Stimulated activated CD8-positive, alpha-beta memory T cell treated with anti-CD3 and anti-CD28 coated beads, Interleukin-12 subunit alpha, Interleukin-12 subunit beta, amount 100 ng/mL, for 4 hours (primary cell): ENCODE measurements around the gene SLC19A1.

Source experiments
- DNase-seq: peaks from one replicate; pipeline ENCODE4 v3.0.0-alpha.2; 2020; ENCODE audit warnings: low read depth

Gene SLC19A1

DNA sequence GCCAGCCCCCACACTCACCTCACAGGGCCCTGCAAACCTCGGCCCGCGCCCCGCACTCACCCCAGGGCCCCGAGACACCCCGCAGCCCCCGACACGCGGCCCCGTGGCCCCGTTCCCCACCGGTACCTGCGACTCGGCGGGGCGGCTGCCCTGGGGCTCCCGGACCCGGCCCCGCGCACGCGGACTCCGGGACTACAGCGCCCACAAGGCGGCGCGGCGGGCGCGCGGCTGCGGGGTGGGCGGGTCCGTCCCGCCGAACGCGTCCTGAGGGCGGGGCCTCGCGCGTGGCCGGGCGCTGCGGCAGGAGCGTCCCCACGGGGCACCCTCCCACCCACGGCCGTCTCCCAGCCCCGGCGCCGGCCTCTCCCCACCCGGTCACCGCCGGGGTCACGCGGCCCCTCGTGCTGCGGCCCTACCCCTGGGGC is at the start of gene SLC19A1:
TSS of gene SLC19A1 (minus strand) at position 199 of the 425 bp plus-strand sequence. CDS start 4,481 bp downstream, outside the sequence.
- peak; percentile 68 for DNase-seq

DNA sequence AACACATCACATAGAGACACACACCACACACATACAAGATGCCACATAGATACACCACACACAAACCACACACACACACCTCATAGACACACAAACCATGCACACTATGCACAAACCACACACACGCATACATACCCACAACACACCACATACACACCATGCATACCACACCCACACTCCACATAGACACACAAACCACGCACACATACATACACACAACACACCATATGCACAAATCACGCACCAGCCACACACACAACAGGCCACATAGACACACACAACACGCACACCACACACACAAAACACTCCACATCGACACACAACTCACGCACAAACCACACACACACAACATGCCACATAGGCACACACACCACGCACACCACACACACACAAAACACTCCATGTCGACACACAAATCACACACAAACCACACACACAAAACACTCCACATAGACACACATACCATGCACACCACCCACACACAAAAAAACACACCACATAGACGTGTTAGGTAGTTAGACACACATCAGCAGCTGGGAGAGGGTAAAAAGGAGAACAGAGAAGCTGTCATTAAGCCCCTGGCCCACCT is 49.5 kb upstream of the SLC19A1 start:
- no peak for DNase-seq

DNA sequence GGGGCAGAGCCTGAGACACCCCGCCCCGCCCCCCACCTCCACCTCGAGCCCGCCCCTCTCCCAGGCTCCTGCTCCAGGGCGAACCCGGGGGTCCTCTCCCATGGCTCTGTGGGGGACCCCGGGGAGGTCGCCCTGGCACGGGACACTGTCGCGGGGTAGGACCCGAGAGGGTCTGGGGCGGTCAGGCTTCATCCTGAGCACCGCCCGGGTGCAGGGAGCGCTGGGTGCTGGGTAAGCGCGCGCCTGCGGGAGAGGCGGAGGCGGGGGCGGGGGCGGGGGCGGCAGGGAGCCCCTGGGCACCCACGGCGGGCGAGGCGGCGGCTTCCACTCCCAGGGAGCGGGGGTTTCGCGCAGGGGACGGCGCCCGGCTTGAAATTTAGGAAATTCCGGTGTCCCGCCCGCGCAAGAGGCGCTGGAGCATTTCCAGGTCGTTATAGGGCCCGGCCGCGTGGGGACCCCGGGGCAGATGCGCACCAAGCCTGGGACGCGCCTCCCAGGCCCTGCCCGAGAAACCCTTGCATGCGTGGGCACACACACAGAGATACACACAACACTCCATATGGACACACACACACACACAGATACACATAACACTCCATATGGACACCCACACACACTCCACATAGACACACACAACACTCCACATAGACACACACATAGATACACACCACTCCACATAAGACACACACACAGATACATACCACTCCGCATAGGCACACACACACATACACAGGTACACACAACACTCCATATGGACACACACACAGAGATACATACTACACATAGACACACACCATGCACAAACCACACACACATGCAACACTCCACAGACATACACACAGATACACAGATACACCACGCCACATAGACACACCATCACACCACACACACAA is 48.7 kb upstream of the SLC19A1 start:
- peak; percentile 46 for DNase-seq

DNA sequence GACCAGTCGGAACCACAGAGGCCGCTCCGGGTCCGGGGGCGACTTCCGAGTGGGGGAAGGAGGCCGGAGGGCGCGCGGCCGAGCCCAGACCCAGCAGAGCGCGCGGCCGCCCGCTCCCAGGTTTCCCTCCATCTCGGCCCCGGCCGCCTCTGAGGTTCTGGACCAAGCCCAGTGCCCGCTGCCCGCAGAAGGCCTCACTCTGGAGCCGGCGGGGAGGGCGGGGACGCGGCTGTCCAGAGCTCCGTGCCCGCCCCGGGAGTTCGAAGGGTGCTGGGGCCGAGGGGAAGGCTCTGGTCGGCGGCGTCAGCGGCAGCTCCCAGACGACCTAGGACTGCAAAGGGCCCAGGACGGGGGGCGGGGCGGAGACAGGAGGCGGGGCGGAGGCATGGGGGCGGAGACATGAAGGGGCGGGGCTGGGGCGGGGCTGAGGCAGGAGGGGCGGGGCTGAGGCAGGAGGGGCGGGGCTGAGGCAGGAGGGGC is 48.0 kb upstream of the SLC19A1 start:
- DNase-seq, result no peak

DNA sequence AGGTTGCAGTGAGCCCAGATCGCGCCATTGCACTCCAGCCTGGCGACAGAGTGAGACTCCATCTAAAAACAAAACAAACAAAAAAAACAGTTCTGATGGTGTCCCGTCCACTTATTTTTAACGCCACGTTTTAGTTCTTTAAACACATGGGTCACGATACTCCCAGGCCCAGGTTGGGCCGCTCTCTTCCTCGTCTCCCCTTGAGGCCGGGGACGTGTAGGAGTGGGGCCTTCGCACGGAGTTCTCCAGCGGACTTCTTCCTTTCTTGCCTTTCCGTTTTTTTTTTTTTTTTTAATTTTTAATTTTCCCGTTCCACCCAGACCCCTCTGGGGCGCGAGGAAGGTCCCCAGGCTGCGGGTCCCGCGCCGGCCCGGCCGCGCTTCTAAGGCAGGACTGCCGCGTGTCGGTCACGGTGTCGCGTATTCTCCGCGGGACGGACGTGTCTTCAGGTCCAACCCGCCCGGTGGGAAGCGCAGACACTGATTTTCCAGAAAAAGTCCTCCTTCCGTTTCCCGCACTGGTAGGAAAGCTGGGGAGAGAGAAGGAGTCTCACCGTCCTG is 47.5 kb upstream of the SLC19A1 start:
- no peak for DNase-seq

DNA sequence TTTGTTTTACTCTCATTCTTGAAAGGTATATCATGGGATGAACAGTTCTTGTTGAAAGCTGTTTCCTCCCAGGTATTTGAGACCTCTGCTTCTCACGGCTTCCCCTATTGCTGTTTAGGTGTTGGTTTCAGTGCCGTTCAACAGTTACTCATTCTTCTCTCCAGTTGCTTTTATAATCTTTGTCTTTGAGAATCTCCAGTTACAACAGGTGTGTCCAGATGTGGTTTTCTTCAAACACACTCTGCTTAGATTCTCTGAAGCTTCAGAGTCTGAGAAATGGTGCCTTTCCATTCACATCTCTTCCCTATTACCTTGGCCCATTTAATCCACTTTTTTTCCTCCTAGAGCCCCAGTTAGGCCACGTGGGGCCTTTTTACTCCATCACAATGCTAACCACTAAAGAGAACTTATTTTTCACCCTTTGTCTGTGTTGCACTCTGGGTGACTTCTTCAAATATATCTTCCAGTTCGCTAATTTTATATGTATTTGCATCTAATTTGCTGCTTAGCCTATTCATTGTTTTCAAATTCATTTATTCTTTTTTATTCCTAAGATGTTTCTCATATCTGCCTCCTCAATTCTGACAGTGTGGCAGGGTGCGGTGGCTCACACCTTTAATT is 46.7 kb upstream of the SLC19A1 start:
- no peak for DNase-seq

DNA sequence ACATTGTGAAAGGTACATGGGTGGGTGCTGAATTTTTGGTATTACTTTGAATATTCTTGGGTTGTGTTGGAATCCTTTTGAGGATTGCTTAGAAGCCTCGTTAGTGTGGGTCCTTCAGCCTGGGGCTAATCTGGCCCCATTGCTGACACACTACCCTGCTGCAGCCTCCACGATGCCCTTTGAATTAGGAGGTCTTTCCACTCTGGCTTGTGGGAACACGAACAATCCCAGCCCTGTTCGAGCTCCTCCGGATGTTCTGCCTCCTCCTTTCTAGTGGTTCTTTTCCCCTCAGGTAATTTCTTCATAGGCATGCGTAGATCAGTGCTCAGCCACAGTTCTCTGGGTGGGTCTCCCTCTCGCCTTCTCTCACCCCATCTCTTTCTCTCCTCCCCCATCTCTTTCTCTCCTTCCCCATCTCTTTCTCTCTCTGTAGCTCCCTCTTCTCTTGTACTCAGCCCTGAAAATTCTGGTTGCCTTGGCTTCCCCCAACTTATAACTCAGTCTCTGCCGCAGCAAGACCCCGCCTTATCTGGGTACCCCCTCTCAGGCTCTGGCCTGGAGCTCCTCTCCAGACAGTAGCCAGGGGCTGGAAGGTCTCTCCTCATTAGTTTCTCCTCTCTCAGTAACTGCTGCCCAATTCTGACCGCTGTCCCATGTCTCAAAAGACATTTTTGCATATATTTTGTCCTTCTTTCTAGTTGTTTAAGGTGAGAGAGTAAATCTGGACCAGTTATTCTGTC is 46.0 kb upstream of the SLC19A1 start:
- DNase-seq, result no peak

DNA sequence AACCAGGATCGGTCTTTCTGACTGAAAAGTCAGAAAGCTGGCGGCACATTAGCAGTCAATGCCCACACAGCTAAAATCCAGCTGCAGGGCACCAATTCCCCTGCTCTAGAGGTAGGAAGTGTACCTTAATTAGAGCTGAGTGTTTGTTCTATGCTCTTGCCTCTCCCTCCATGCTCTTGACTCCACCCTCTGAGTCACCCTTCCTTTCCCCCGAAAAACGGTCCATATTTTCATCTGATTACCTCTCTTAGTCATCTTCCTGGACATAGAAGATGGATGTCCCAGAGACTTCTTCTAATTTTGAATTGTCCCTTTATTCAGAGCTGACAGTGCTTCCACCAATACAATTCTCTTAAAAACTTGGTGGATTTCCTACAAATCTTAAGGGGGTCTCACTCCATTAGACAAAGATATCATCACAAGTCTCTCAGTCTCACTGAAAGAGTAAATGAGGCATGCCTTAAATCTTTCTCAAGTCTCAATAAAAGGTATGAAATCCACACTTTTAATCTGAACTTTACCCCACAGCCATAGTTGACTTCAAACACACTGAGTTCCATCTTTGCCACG is 44.1 kb upstream of the SLC19A1 start:
- DNase-seq, result no peak

DNA sequence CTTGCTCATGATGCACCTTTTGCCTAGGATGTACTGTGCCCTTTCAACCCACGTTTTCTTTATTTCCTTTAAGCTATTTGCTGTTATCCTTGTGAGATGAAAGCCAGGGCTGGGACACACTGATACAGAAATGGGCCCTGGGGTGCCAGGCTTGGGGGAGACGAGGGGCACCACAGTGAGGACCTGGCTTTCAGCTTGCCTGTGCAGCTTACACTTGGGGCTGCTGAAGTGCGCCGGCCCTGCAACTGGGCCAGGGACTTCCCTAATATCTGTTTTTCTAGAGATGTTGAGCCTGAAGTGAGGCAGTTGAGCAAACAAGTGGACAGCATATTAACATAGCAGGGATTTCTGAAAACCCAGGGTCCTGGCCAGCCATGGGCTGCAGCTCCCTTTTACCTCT is 42.5 kb upstream of the SLC19A1 start:
- no peak for DNase-seq

DNA sequence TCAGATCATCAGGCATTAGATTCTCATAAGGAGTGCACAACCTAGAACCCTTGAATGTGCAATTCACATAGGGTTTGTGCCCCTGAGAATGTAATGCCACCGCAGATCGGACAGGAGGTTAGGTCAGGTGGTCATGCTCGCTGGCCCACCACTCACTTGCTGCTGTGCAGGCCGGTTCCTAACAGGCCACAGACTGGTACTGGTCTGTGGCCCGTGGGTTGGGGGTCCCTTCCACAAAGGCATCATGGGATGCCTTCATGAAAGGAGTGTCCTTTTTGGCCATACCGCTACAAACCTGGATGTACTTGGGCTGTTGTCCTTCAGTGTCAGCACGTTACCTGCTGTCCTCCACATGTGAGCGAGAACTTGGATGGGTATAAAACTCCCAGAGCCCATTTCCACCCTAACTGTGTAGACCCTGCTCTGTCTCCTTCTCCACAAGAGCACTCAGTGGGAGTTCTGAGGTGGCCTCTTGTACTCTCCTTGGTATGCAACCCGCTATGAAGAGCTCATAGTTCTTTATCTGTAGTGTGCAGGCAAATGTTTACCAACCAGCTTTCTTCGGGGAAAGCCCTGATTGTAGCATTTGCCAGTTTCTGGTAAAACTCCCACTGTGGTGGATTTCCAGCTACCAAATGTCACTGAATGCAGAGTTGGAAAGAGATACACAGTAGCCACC is 41.7 kb upstream of the SLC19A1 start:
- no peak for DNase-seq

DNA sequence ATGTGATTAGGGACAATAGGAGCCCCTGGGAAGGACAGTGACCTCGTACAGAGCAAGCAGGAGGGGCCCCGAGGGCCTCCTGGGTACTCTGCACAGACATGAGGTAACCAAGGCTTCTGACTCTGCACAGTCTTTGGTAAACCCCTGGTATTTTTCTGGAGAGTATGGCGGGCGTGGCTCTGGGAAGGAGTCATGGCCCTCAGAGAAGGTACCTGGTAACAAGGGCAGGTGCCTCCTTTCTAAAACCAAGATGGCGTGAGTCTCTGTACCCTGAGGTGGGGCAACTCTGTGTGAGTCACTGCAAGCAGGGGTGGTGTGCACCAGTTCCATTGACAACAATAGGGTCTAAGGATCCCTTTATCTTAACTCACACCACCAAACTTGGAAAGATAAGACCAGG is 39.9 kb upstream of the SLC19A1 start:
- no peak for DNase-seq

DNA sequence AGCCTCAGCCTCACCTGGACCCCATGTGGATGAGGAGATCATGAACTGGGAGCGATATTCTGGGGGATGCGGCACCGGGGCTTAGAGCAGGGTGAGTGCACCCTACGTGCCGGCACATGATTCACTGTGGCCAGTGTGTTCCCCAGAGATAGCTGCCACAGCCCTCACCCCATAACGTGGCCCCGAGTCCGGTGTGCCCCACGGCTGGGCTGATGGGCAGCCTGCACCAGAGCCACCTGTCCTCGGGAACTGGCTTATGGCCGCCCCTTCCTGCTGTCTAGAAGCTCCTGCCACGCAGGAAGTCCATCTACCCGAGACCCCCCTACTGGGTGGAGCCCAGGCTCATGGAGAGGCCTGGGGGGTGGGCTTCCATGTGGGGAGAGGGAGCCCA is 39.1 kb upstream of the SLC19A1 start:
- DNase-seq, result no peak

DNA sequence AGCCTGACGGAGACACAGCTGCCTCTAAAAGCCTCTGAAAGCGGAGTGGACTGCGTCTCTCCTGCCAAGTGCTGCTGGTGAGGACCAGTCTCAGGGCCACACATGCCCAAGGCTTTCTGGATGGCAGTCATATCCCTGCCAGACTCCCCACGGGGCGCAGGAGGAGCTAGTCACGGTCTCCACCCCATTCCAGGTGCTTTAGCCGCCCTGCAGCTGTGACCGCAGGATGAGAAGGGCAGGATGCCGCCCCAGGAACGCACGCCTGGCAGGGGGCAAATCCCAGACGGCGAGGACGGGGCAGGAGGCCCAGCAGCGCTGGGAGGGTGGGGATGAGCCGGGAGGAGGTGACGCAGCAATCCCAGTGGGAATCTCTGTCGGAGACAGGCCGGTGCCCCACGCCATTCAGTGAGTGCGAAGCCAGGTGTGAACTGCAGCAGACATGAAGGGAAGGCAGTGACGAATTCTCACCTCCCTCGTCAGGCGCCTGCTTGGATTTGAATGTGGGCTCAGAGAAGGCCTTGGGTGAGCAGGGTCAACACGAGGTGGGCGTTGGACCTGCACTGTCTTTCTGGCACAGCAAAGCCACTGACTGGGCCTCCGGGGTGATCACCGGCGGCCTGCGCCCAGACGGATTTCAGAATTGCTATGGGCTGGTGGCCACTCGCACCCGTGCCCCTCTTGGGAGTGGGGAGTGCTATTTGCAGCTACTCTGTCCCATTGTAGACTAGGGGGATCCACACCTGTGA is 38.5 kb upstream of the SLC19A1 start:
- no peak for DNase-seq

DNA sequence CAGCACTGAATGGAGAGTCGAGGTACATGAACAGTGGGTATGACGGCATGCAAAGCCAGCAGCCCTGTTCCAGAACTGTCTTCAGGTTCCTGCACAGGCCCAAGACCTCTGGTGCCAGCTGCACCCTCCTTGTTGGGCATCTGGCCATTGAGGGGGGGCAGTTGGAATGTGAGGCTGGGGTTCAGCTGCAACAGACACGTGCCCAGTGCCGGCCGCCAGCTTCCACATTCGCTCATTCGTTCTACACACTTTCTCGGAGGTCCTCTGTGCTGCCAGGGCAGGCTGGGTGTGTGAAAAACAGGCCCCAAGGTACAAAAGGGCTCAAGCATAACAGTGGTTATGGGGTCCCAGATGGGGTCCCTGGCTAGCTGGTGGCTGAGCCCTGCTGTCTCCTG is 37.9 kb upstream of the SLC19A1 start:
- no peak for DNase-seq

DNA sequence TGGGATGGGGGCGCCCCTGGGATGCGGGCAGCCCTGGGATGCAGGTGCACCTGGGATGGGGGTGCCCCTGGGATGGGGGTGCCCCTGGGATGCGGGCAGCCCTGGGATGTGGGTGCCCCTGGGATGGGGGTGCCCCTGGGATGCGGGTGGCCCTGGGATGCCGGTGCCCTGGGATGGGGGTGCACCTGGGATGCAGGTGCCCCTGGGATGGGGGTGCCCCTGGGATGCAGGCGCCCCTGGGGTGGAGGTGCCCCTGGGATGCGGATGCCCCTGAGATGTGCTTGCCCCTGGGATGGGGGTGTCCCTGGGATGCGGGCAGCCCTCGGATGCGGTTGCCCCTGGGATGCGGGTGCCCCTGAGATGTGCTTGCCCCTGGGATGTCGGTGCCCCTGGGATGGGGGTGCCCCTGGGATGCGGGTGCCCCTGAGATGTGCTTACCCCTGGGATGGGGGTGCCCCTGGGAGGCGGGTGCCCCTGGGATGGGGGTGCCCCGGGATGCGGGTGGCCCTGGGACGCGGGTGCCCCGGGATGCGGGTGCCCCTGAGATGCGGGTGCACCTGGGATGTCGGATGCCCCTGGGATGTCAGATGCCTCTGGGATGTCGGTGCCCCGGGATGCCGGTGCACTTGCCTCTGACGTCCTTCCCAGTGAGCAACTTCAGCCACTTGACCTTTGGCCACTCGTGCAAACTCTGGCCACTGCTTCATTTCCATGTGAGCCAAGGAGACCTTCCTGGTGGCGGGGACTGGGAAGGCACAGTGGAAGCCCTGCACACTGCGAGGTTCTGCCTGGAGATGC is 37.3 kb upstream of the SLC19A1 start:
- DNase-seq, result no peak

DNA sequence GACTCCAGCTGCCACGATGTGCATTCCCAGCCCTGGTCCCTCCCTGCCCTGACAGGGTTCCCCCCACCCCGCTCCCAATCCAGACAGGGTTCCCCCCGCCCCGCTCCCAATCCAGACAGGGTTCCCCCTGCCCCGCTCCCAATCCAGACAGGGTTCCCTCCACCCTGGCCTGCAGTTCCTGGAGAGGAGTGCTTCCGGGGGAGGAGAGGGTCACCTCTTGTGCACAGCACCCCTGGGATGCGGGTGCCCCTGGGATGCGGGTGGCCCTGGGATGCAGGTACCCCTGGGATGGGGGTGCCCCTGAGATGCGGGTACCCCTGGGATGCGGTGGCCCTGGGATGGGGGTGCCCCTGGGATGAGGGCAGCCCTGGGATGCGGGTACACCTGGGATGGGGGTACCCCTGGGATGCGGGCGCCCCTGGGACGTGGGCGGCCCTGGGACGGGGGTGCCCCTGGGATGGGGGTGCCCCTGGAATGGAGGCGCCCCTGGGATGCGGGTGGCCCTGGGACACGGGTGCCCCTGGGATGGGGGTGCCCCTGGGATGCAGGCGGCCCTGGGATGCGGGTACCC is 36.7 kb upstream of the SLC19A1 start:
- no peak for DNase-seq

DNA sequence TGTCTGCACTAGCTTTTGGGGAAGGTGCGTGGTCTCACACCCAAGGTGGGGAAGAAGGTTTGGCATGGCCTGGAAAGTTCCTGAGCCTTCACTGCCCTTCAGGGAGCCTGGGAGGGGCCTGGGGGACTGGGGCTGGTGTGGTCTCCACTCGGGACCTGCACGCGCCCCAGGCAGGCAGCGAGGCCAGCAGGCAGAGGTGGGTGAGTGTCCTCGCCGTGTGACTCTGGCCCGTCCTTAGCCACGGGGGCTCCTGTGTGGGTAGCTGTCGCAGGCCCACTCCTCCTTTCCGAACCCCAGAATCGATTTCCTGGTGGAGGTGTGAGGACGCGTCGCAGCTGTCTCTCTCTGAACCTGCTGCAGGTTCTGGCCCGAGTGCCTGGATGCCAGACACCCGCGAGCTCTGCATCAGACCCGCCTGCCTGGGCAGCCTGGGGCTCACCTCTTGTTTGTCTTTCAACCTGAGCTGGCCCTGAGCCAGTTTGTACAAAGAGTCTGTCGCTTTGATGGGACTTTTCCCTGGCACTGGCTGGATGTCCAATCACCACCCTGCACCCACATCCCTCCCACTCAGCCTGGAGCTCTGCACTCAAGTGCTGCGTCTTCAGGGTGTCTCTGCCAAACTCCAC is 36.0 kb upstream of the SLC19A1 start:
- DNase-seq, result no peak

DNA sequence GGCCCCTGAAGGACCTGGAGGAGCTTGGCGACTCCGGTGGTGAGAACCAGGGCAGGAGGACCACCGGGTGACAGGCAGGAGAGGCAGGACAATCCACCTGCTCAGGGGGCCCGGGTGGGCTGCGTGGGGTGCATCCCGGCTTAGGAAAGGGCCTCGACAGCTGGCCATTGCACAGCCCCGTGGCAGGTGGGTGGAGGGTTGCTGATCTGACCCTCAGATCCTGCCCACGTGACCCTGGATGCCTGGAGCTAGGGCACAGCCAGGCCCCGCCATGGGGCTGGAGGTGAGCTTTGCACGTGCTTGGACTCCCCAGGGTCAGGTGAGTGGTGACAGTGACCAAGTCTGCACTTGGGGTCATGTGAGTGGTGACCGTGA is 35.5 kb upstream of the SLC19A1 start:
- no peak for DNase-seq
